GM21528 (cell line): ENCODE data around the gene RAB14.
A peak's percentile ranks its signal among the peaks of the same experiment; 100 is the strongest.

Experiments
- ATAC-seq: cut with Tn5 transposase; IDR thresholded peaks from one replicate; pipeline ENCODE4 v1.9.1; 2021; ENCODE audit warnings: mild to moderate bottlenecking, moderate library complexity; ENCODE audit not compliant: unreplicated experiment, low FRiP score

The RAB14 gene

DNA sequence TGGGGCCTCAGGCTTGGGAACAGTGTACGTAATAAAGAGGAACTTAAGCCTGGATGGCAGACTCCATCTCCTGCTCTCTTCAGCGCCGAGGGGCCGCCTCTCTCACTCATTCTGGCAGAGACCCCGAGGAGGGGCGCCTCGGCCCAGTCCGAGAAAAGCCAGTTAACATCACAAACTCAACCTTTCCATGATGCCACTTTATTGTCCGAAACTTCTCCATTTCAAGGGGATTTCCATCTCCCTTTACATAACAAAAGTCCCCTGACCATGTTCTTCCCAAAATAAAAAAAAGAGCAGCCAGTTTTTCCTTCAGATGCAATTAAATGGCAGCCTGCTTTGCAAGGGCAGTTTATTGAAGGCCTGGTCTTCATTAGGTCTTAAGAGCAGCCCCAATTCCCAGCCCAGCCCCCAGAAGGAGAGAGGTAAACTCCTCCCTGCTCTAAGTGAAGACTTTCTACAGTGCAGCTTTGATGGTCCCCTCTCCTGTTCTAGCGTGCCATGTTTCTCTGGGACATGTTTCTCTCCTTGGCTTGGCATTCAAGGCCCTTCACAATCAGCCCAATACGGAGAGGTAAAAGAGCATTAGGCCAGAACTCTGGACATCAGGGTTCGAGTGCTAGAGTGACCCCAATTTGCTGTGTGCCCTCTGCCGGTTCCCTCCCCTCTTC is 19.5 kb upstream of the RAB14 start:
- no peak for ATAC-seq

- no peak for ATAC-seq
Observed at GRCh38 chr9:121219530-121219929, 17.9 kb upstream of the RAB14 start.

DNA sequence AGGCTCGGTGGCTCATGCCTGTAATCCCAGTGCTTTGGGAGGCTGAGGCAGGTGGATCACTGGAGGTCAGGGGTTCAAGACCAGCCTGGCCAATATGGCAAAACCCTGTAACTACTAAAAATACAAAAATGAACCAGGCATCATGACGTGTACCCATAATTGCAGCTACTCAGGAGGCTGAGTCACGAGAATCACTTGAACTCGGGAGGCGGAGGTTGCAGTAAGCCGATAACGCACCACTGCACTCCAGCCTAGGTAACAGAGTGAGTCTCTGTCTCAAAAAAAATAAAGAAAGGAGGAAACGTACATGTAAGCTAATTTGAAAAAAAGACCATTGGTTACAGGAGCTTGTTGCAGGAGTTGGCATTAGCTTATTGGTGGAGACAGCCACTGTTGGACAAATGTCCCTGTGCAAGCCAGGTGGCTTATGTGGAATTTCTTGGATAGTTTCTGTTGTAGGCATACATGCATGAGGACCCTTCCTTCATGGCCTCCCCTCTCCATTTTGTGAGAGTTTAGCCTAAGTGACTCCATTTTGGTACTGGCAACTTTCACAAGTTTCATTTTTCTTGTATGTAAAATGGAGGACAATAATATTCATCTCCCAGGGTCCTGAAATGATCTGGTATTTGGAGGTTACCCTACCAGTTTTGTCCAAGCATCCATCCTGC is 16.8 kb upstream of the RAB14 start:
- ATAC-seq: no peak

- no peak for ATAC-seq
Observed at GRCh38 chr9:121217609-121218292, 16.1 kb upstream of the RAB14 start.

- no peak for ATAC-seq
Observed at GRCh38 chr9:121216271-121216805, 14.7 kb upstream of the RAB14 start.

DNA sequence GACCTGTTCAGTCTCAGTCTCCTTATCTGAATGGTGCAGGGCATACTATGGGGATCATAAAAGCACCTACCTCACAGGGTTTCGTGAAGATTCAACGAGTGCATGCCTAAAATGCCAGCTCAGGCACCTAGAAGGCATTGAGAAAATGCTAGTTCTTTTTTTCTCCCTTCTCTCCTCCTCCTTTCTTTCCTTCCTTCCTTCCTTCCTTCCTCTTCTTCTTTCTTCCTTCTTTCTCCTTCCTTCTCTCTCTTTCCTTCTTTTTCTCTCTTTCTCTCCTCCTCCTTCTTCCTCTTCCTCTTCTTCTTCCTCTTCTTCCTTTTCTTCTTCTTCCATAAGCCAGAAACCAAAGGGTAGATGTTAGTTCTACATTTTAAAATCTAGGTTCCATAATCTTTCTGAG is 12.3 kb upstream of the RAB14 start:
- ATAC-seq: no peak

- ATAC-seq: no peak
Observed at GRCh38 chr9:121213136-121213806, 11.6 kb upstream of the RAB14 start.

- no peak for ATAC-seq
Observed at GRCh38 chr9:121210536-121210935, 8.9 kb upstream of the RAB14 start.

GRCh38 chr9:121207371-121207940 is 5.8 kb upstream of the RAB14 start:
- ATAC-seq: peak; percentile 88

DNA sequence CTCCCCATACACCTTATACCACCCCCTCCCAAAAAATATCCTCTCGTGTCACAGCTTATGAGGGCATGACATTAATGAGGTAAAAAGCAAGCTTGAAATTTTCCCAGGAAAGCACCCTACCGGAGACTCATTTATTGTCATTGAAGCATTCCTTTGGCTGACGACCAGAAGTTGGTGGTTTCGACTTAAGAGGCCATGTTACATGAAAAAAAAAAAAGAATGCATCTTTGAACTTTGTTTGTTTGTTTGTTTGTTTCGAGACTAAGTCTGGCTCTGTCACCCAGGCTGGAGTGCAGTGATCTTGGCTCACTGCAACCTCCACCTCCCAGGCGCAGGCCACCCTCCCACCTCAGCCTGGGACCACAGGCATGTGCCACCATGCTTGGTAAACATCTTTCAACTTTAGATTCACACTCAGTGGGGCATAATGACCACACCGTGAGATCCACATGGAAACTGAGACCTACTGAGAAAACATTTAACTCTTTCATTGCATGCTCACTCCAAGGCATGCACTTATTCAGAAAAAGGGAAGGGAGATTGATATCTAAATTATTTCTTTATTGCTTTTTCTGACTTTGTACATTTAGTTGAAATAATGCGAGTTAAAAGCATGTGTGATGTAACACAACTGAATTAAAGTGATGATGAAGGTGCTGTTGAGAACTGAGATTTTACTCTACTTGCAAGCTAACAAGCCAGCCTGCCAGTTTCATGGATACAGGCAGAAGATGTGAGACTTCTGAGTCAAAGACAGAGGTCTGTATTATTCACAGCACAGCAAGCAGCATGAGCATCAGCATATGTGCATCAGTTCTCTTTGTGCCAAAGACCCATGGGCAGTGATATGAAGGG is 5.1 kb upstream of the RAB14 start:
- no peak for ATAC-seq

GRCh38 chr9:121204611-121205010 is 2.9 kb upstream of the RAB14 start:
- ATAC-seq: no peak

GRCh38 chr9:121204121-121204520 is 2.5 kb upstream of the RAB14 start:
- ATAC-seq: no peak

DNA sequence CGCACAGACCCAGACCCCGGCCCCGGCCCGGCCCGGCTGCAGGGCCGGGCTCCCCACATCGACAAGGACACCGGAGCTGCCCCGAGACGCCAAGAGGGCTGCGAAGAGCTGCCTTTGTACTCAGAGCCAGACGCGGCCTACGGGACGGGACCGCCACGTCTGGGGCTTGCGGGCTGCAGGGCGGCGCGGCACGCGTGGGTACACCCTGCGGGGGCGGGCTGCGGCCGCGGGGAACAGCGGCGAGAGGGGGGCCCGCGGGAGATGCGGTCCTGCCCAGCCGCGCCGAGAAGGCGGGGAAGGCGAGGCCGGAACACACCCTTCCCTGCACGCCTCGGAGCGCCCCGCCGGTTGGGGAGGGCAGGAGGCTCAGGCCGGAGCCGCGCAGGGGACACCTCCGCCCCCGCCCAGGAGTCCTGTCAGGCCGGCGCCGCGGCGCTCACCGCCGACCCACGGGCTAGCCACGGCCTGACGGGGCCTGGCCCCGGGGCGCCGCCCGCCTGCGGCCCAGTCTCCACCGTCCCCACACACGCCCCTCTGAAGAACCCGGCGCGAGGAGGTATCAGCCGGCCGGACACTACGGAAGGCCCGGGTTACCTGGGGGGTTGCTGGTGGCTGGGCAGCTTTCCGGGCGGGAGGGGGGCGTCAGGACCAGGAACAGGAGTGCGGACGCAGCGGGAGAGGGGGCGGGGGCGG is 478 bp downstream of the RAB14 start:
- ATAC-seq: peak; percentile 30

- ATAC-seq: no peak
Observed at GRCh38 chr9:121200356-121200755, 1.3 kb downstream of the RAB14 start.

- ATAC-seq: no peak
Observed at GRCh38 chr9:121199921-121200320, 1.7 kb downstream of the RAB14 start.

DNA sequence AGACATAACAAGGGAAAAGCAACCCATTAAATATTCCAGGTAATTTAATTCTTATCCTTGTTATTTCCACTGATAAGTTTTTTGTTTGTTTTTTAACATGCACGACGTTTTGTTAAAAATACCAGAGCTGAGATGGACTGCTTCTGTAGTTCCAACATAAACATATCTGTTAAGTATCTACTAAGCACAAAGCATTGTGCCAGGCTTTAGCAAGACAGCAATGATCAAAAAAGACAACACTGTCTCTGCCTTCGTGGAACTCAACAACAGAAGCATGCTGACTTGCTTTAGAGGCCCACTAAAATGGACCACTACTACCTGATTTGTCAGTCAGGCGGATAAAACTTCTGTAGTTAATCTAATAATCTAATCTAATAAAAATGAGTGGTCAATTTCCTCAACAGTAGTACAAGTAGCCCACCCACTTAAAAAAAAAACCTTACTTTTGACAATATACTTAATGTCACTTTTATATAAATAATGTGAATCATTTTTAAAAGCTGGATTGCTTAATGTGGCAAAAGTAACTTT is 3.1 kb downstream of the RAB14 start:
- no peak for ATAC-seq

- no peak for ATAC-seq
Observed at GRCh38 chr9:121197132-121197531, 4.5 kb downstream of the RAB14 start.

- ATAC-seq: no peak
Observed at GRCh38 chr9:121196389-121196788, 5.3 kb downstream of the RAB14 start.

DNA sequence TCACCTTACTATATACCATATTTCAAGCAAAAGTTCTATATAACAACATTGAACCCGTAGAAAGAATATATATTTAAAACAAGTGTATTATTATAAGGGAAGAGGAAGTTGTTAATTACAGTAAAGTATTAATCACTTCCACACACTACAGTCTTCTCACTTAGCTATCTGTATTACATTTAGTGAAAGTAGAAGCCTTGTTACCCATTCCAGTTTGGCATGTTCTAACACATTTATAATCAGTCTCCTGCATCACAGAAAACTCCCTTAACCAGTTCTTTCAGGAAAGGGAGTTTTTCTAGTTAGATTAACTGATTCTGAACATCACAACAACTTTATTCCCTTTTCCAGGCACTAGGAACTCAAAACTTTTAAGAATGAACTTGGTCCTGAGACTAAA is 6.9 kb downstream of the RAB14 start:
- ATAC-seq: no peak
